OCI-LY1 (cell line): ENCODE measurements around the gene ERCC6.

Experiments
- H2AFZ ChIP-seq: fragments of 200-600 bp; sonication (generic), shearing (Covaris generic); 2 replicates; pipeline ENCODE4 v1.6.0; 2014; ENCODE audit warnings: antibody characterized with exemption, mild to moderate bottlenecking, low read length
- H3F3A ChIP-seq: fragments of 200-600 bp; sonication (generic), shearing (Covaris generic); 2 replicates; pipeline ENCODE4 v1.6.0; 2014; ENCODE audit warnings: mild to moderate bottlenecking, antibody characterized with exemption, low read length, moderate library complexity; ENCODE audit not compliant: insufficient read depth
- H3K27ac ChIP-seq: fragments of 200-600 bp; sonication (generic); 2 replicates; pipeline ENCODE4 v1.5.1; 2014; ENCODE audit warnings: low read length, mixed run types, mild to moderate bottlenecking, low read depth; ENCODE audit not compliant: poor library complexity, severe bottlenecking
- H3K27me3 ChIP-seq: fragments of 200-600 bp; sonication (generic); 2 replicates; pipeline ENCODE4 v1.6.0; 2014; ENCODE audit warnings: antibody characterized with exemption, mild to moderate bottlenecking, low read length, moderate library complexity; ENCODE audit not compliant: insufficient read depth
- H3K36me3 ChIP-seq: fragments of 200-600 bp; sonication (generic); 2 replicates; pipeline ENCODE4 v1.6.1; 2014; ENCODE audit warnings: mild to moderate bottlenecking, antibody characterized with exemption, low read length, moderate library complexity, mixed read lengths; ENCODE audit not compliant: insufficient read depth
- H3K4me1 ChIP-seq: fragments of 200-600 bp; sonication (generic); 2 replicates; pipeline ENCODE4 v1.5.1; 2014; ENCODE audit warnings: mild to moderate bottlenecking, low read length, moderate library complexity; ENCODE audit not compliant: insufficient read depth, severe bottlenecking
- H3K4me2 ChIP-seq: fragments of 200-600 bp; sonication (generic), shearing (Covaris generic); 2 replicates; pipeline ENCODE4 v1.6.1; 2014; ENCODE audit warnings: low read length
- H3K4me3 ChIP-seq: fragments of 200-600 bp; sonication (generic); 2 replicates; pipeline ENCODE4 v1.5.1; 2014; ENCODE audit warnings: low read length, low read depth, mild to moderate bottlenecking, mixed read lengths; ENCODE audit not compliant: poor library complexity, severe bottlenecking
- H3K79me2 ChIP-seq: fragments of 200-600 bp; shearing (Covaris generic); 2 replicates; pipeline ENCODE4 v1.6.1; 2016; ENCODE audit warnings: mixed run types, low read length, mixed read lengths; ENCODE audit not compliant: insufficient read depth
- H3K9ac ChIP-seq: fragments of 200-600 bp; sonication (generic), shearing (Covaris generic); 2 replicates; pipeline ENCODE4 v1.6.1; 2014; ENCODE audit warnings: mild to moderate bottlenecking, low read length, mixed read lengths
- H3K9me2 ChIP-seq: fragments of 200-600 bp; sonication (generic), shearing (Covaris generic); 2 replicates; pipeline ENCODE4 v1.6.1; 2014; ENCODE audit warnings: low read depth, mild to moderate bottlenecking, low read length, mixed read lengths
- H3K9me3 ChIP-seq: fragments of 200-600 bp; shearing (Covaris generic); 2 replicates; pipeline ENCODE4 v1.6.1; 2014; ENCODE audit warnings: low read length, mixed read lengths
- H4K20me1 ChIP-seq: fragments of 200-600 bp; sonication (generic), shearing (Covaris generic); 2 replicates; pipeline ENCODE4 v1.6.0; 2016; ENCODE audit warnings: mild to moderate bottlenecking, low read length; ENCODE audit not compliant: insufficient read depth
- EZH2 ChIP-seq: fragments of 200-600 bp; sonication (generic), shearing (Covaris generic); IDR thresholded peaks from 2 replicates; pipeline ENCODE4 v1.8.0; 2017; ENCODE audit warnings: borderline replicate concordance, mixed run types, mild to moderate bottlenecking, antibody characterized with exemption, low read length, moderate library complexity, mixed read lengths
- TF ChIP-seq, protein P1 (sequence below): fragments of 200-600 bp; sonication (generic), shearing (Covaris generic); IDR thresholded peaks from 2 replicates; pipeline ENCODE4 v1.5.1; 2017; ENCODE audit warnings: mild to moderate bottlenecking, antibody characterized with exemption, low read length, moderate library complexity, mixed read lengths

ERCC6 gene

DNA sequence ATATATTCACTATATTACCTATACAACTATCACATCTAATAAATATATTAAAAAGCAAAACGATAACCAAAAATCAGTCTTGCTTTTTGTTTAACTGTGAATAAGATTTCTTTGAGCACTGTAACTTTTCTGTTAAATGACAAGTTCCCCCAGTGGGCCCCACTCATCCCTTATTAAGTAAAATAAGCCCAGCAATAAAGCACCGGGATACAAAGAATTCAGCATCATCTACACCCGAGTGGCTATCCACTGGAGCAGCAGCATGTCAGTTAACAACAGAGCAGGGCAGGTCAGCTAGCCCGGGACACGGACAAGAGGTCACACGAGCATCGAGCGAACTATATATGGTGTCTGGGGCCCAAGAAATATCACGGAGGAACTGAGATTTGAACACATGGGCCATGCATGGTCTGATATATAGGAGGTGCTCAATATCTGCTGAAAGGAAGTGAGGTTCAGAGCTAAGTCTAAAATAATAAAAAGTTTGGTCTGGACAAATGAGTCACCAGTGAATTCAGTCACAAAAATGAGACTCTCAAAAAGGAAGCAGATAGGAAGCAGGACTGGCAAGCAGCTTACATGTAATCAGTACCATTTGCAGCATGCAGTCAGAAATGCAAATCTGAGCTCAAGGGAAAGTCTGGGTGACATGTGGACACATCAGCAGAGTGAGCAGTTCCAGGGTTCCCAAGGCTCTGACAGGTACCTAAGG lies 4.1 kb downstream of the ERCC6 start:
- Histone ChIP-seq H3K9me2 (no peaks in the 10 kb centered on the region), H3K79me2 (peaks cover 25% of the 10 kb centered on the region; the same call in 1 of the 2 replicates), H3K9me3 (no peaks in the 10 kb centered on the region), H3K27me3 (no peaks in the 10 kb centered on the region), H3K36me3 (peaks cover 27% of the 10 kb centered on the region; the same call in 1 of the 2 replicates), H3K4me1 (peaks cover 32% of the 10 kb centered on the region), H3K9ac (peak overlapping the region; percentile 17; the same call in 1 of the 2 replicates), H3K4me3 (peak overlapping the region; percentile 32), H3K4me2 (peak overlapping the region; percentile 59), H3F3A (no peaks in the 10 kb centered on the region), H3K27ac (peak overlapping the region; percentile 33), H4K20me1 (no peaks in the 10 kb centered on the region), H2AFZ (no peak overlapping the region)
- TF ChIP-seq, protein P1, sequence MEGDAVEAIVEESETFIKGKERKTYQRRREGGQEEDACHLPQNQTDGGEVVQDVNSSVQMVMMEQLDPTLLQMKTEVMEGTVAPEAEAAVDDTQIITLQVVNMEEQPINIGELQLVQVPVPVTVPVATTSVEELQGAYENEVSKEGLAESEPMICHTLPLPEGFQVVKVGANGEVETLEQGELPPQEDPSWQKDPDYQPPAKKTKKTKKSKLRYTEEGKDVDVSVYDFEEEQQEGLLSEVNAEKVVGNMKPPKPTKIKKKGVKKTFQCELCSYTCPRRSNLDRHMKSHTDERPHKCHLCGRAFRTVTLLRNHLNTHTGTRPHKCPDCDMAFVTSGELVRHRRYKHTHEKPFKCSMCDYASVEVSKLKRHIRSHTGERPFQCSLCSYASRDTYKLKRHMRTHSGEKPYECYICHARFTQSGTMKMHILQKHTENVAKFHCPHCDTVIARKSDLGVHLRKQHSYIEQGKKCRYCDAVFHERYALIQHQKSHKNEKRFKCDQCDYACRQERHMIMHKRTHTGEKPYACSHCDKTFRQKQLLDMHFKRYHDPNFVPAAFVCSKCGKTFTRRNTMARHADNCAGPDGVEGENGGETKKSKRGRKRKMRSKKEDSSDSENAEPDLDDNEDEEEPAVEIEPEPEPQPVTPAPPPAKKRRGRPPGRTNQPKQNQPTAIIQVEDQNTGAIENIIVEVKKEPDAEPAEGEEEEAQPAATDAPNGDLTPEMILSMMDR = no peak
- no peak for TF ChIP-seq EZH2

DNA sequence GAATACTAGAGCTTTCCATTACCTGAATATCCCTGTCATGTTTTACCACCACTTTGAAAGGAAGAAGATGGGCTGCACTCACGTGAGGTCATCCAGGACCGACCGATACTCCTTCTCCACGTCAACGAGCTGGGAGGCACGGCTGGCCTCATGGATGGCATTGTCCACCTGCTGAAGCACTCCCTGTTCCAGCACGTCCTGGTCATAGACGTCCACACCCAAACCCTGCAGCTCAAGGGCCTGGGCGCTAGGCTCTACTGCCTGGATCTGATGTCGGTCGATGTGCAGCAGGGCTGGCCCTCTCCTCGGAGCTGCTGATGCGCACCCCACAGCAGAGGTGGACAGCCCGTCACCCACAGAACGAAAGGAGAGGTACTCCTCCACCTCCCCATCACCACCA lies 6.5 kb downstream of the ERCC6 start:
- Histone ChIP-seq H3K36me3 (peaks cover 45% of the 10 kb centered on the region), H4K20me1 (no peaks in the 10 kb centered on the region), H3F3A (no peaks in the 10 kb centered on the region), H3K9me2 (no peaks in the 10 kb centered on the region), H2AFZ (no peak overlapping the region), H3K79me2 (peaks cover 16% of the 10 kb centered on the region; the same call in 1 of the 2 replicates), H3K27me3 (no peaks in the 10 kb centered on the region), H3K4me1 (peaks cover 15% of the 10 kb centered on the region), H3K9ac (no peak overlapping the region), H3K27ac (no peak overlapping the region), H3K4me3 (no peak overlapping the region), H3K4me2 (no peak overlapping the region), H3K9me3 (no peaks in the 10 kb centered on the region)
- TF ChIP-seq, protein P1 = no peak
- no peak for TF ChIP-seq EZH2

- Histone ChIP-seq H3K36me3 (peaks cover 74% of the 10 kb centered on the region), H3K9me2 (no peaks in the 10 kb centered on the region), H3K4me2 (no peak overlapping the region), H3K27me3 (no peaks in the 10 kb centered on the region), H2AFZ (no peak overlapping the region), H3K9ac (no peak overlapping the region), H3F3A (no peaks in the 10 kb centered on the region), H4K20me1 (no peaks in the 10 kb centered on the region), H3K4me1 (no peaks in the 10 kb centered on the region), H3K4me3 (no peak overlapping the region), H3K27ac (no peak overlapping the region), H3K79me2 (peaks cover 4% of the 10 kb centered on the region; the same call in 1 of the 2 replicates), H3K9me3 (no peaks in the 10 kb centered on the region)
- TF ChIP-seq, protein P1 = no peak
- no peak for TF ChIP-seq EZH2
These were observed 9.9 kb downstream of the ERCC6 start for GRCh38 chr10:49528977-49529506.
